Vagina (tissue), 2 donors: ENCODE measurements around the gene WDR4.

ENCODE experiments used
- CTCF ChIP-seq, 3 experiments: fragments of 450-650 bp in 2 of 3; fragments of 200-600 bp in 1 of 3; sonication (generic) in 1 of 3; IDR thresholded peaks; one replicate each; pipeline ENCODE4 v1.5.1; 2017 to 2019; ENCODE audit warnings: antibody characterized with exemption in 3 of 3, mild to moderate bottlenecking in 2 of 3, moderate library complexity in 2 of 3
- POLR2AphosphoS5 ChIP-seq, 2 donors: sonication (generic); formaldehyde crosslinking; IDR thresholded peaks; one replicate each; pipeline ENCODE4 v1.9.0; 2017; ENCODE audit warnings: antibody characterized with exemption in 2 of 2, mild to moderate bottlenecking in 2 of 2, low read depth in 1 of 2; ENCODE audit not compliant: insufficient read depth in 1 of 2

- no peak for TF ChIP-seq CTCF (IDR thresholded peaks at IDR 0.05)
- no peak for TF ChIP-seq POLR2AphosphoS5 (IDR thresholded peaks at IDR 0.05; ENCODE audit: insufficient read depth in 1 of 2, low read depth in 1 of 2)
These were observed 21.1 kb upstream of the WDR4 start for GRCh38 chr21:42900446-42900845.
